PFSK-1 (cell line): ENCODE data around the gene SPACA4.

Experiments used
- FOXP2 ChIP-seq: optimal IDR thresholded peaks from 2 replicates; pipeline ENCODE3; 2011; ENCODE audit warnings: borderline replicate concordance, control low read depth, inconsistent platforms; ENCODE audit not compliant: insufficient read depth; ENCODE audit errors: extremely low read length, extremely low read depth
- POLR2AphosphoS5 ChIP-seq: IDR thresholded peaks from 2 replicates; pipeline ENCODE4 v1.6.1; 2012; ENCODE audit warnings: low read depth, mild to moderate bottlenecking, control low read depth, low read length, moderate library complexity
- SIN3A ChIP-seq: IDR thresholded peaks from 2 replicates; pipeline ENCODE4 v1.6.1; 2012; ENCODE audit warnings: mild to moderate bottlenecking, low read length, moderate library complexity, borderline replicate concordance; ENCODE audit not compliant: insufficient read depth
- TAF1 ChIP-seq: IDR thresholded peaks from 2 replicates; pipeline ENCODE4 v1.6.1; 2012; ENCODE audit warnings: low read length, control low read depth, borderline replicate concordance; ENCODE audit not compliant: insufficient read depth
- TF ChIP-seq, protein P1 (sequence below), 2 experiments: IDR thresholded peaks; 2 replicates each; pipeline versions ENCODE4 v1.6.1 to v1.8.0; 2011 to 2012; ENCODE audit warnings: low read depth in 2 of 2, low read length in 2 of 2, control low read depth in 1 of 2, inconsistent platforms in 1 of 2, mild to moderate bottlenecking in 1 of 2, moderate library complexity in 1 of 2; ENCODE audit not compliant: insufficient read depth in 1 of 2

SPACA4 gene

DNA sequence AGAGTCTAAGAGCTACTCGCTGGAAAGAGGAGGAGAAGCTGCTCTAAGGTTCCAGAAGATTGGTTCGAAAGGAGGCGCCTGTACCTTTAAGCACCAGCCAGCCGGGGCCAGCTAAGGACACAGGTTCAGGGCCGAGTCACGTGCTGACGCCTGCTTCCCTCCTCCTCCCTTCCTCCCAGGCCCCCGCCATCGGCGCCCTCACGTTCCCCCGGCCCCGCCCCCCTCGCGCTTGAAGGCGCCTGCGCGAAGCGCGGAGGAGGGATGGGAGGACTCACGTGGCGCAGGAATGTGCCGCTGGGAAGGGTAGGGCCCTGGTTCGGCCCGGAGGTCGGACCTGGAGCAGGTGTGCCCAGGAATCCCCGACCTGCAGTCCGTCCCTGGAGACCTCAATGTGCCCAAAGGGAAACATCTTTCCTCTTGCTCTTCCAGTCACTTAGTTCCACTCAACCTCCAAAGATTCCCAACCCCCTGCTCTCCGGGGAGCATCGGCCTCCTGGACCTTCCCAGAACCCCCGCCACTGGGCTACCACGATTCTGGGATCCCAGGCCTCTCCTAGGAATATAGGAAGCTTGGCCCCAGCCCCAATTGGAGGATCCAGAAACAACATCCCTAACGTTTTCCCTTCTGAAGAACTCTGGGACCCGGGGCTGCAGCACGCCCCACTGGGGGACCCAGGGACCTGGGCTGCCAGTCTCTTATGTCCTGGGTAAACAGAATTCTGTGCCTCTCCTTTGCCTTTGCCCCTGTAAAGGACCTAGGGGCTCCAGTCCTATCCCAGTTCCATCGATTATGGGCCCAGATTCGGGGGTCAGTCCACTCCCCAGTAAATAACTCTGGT is 28.1 kb downstream of the SPACA4 start:
- TF ChIP-seq, protein P1, sequence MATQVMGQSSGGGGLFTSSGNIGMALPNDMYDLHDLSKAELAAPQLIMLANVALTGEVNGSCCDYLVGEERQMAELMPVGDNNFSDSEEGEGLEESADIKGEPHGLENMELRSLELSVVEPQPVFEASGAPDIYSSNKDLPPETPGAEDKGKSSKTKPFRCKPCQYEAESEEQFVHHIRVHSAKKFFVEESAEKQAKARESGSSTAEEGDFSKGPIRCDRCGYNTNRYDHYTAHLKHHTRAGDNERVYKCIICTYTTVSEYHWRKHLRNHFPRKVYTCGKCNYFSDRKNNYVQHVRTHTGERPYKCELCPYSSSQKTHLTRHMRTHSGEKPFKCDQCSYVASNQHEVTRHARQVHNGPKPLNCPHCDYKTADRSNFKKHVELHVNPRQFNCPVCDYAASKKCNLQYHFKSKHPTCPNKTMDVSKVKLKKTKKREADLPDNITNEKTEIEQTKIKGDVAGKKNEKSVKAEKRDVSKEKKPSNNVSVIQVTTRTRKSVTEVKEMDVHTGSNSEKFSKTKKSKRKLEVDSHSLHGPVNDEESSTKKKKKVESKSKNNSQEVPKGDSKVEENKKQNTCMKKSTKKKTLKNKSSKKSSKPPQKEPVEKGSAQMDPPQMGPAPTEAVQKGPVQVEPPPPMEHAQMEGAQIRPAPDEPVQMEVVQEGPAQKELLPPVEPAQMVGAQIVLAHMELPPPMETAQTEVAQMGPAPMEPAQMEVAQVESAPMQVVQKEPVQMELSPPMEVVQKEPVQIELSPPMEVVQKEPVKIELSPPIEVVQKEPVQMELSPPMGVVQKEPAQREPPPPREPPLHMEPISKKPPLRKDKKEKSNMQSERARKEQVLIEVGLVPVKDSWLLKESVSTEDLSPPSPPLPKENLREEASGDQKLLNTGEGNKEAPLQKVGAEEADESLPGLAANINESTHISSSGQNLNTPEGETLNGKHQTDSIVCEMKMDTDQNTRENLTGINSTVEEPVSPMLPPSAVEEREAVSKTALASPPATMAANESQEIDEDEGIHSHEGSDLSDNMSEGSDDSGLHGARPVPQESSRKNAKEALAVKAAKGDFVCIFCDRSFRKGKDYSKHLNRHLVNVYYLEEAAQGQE (IDR thresholded peaks at IDR 0.05; ENCODE audit: insufficient read depth in 1 of 2, low read depth in 2 of 2, low read length in 2 of 2), result no peak
- TF ChIP-seq TAF1, result no peak
- peak; percentile 76 for TF ChIP-seq FOXP2
- no peak for TF ChIP-seq POLR2AphosphoS5
- TF ChIP-seq SIN3A, result peak; percentile 37; the same call in 1 of the 2 replicates

DNA sequence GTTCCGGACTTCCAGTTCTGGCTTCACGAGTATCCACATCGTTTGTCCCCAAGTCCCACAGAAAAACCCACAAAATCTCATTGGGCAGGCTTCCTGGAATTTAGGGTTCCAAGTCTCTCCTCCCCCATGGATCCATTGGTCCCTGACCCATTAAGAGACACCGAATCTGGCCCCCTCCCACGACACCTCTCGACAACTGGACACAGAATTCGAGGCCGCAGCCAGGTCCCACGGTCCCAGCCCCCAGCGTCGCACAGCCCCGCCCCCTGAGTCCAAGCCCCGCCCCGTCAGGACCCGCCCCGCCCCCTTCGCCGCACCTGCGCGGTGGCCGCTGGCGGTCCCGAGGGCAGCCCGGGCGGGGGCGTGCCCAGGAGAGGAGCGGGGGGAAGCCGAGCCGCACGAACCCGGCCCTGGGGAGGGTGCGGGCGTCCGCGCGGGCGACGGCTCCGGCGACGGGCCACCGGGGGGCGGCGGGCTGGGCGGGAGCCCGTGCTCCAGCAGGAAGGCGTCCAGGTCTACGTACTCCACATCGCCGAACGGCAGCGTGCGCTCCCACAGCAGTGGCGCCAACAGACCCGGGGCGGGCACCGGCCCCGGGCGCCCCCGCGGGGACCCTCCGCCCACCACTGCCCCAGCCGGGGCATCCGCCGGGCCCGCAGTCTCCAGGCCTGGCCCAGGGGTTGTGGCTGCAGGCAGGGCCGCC is 28.9 kb downstream of the SPACA4 start:
- TF ChIP-seq POLR2AphosphoS5 (peak; percentile 22; the same call in 1 of the 2 replicates), SIN3A (no peak), TAF1 (no peak)

DNA sequence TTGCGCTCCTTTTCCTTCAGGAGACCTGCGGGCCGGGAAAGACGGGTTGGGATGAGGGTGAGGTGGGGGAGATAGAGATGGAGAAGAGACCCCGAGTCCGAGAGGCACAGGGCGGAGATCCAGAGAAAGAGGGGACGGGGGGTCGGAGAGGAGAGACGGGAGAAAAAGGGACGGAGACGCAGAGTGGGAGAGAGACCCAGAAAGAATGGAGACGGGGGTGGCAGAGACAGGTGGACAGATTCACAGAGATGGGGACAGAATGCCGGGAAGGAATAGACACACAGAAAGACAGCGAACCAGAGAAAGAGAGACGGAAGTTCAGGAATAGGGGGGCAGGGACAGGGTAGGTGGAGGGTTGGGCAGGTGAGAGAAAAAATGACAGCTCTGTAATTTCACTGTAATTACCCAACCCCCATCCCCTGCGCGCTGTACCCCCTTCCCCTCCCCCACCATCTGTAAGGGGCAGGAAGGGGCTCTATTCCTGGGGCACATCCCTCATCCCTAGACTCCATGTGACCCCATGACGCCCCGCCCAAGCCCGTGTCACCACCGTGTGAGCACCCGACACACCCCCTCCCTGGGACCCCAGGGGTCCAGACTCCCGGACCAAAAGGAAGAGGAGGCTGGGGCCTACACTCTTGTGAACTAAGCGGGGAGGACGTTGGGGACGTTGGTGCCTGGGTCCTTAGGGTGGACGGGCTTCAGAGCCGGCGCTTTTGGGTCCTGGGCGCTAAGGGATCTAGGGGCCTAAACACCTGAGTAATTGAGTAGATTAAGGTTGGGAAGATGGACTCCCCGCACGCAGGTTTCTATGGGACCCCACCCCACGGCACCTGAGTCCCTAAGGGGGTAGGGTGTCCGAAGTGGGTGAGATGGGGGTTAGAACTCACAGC is 29.7 kb downstream of the SPACA4 start:
- TF ChIP-seq TAF1 (no peak), SIN3A (peak; percentile 23; the same call in 1 of the 2 replicates)

DNA sequence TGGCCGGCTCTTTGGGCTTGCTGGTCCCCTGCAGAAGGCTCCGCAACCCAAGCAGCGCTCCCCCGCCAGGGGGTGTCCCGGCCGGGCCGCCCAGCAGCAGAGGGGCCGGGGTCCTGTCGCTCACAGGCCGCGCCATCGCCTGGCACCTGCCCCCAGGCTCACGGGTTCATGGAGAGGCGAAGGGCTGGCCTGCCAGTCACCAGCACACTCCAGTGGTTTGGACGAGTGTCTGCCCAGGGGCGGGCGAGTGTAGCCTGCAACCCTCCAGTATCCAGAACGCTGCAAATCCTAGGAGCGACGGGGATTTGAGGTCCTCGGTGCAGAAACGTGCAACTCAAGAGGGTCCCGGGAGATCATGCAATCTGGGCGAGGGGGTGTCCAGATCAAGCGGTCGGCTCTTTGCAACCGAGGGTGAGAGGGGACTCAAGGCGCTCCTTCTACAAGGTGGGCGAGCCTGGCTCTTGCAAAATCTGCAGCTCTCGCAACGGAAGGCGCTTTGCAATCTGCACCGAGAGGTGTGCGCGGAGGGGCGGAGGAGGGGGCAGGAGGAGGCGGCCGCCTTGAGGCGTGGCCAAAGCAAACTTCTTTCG is 30.4 kb downstream of the SPACA4 start, which contains the start of gene DBP:
TSS of gene DBP (minus strand) at position 521 of the 590 bp plus-strand sequence. CDS start at position 136, 385 bp downstream.
- TF ChIP-seq FOXP2 (no peak), POLR2AphosphoS5 (no peak; the same call in 1 of the 2 replicates), TAF1 (no peak), SIN3A (no peak)
- TF ChIP-seq, protein P1 (IDR thresholded peaks at IDR 0.05; ENCODE audit: insufficient read depth in 1 of 2, low read depth in 2 of 2, low read length in 2 of 2), result no peak

GRCh38 chr19:48637449-48637947 is 31.0 kb downstream of the SPACA4 start:
- no peak for TF ChIP-seq TAF1
- peak; percentile 17 for TF ChIP-seq FOXP2
- peak; percentile 78; the same call in 1 of the 2 replicates for TF ChIP-seq SIN3A

DNA sequence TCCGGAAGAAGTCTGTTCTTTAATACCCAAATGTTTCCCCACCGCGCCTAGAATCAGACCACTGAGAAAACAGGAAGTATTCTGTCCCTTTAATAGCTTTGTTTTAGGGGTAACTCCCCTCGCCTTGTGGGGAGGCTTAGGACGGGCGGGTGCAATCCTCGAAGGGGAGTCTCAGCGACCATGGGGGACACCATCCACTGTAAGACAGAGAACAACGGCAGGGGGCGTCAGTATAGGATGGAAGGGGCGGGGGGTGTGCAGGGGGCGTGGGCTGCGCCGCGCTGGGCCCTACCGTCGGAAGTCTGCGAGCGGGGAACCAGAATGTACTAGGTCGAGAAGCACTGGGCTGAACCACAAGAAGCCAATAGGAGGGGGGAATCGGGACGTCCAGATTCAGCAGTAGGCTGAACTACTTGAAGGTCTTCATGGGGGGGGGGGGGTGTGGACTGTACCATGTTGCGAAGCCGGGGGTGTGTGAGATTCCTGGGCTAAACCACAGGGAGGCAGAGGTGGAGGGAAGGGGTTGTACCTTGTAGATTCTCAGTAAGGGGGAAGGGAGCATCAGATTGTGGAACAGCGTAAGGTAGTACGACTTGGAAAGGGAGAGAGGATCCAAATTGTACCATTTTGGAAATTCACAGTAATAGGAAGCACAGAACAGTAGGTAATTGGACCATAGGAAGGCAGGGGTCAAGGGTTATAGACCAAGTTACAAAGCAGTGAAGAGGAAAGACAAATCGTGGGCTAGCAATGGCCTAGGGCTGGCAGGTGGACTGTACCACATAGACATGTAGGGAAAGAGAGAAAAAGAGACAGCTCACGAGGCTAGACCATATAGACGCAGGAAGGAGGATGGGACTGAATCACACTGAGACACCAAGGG is 31.6 kb downstream of the SPACA4 start:
- TF ChIP-seq FOXP2, result peak; percentile 61
- no peak for TF ChIP-seq SIN3A
- TF ChIP-seq, protein P1 (IDR thresholded peaks at IDR 0.05; ENCODE audit: insufficient read depth in 1 of 2, low read depth in 2 of 2, low read length in 2 of 2), result no peak
